SK-N-SH treated with all-trans-retinoic acid at 6 μM for 48 hours (cell line): Measurements from ENCODE around the gene JPH3.
"Not testable (repeated sequence)": the region's sequence is repeated elsewhere in the genome, so short reads cannot be mapped to it uniquely, and the experiment has no call there.

Experiments
- ATAC-seq: fragments of 200-7000 bp; cut with Tn5 transposase; 3 replicates; pipeline ENCODE4 v1.9.1; 2020; ENCODE audit warnings: mild to moderate bottlenecking, moderate library complexity
- ARNTL ChIP-seq: fragments of 450-650 bp; formaldehyde crosslinking; IDR thresholded peaks from 2 replicates; pipeline ENCODE4 v1.5.0; 2020; ENCODE audit warnings: low read depth, mild to moderate bottlenecking, moderate library complexity, borderline replicate concordance
- BACH2 ChIP-seq: fragments of 250-450 bp; sonication (Bioruptor Pico); IDR thresholded peaks from 2 replicates; pipeline ENCODE4 v1.9.0; 2021; ENCODE audit warnings: mild to moderate bottlenecking, borderline replicate concordance
- CSDC2 ChIP-seq: fragments of 250-450 bp; sonication (Bioruptor Pico); IDR thresholded peaks from 2 replicates; pipeline ENCODE4 v1.5.0; 2020; ENCODE audit warnings: mild to moderate bottlenecking, moderate library complexity
- ESRRG ChIP-seq: fragments of 250-450 bp; sonication (Bioruptor Pico); IDR thresholded peaks from 2 replicates; pipeline ENCODE4 v1.6.1; 2021; ENCODE audit warnings: mild to moderate bottlenecking
- GLIS3 ChIP-seq: fragments of 250-450 bp; sonication (Bioruptor Pico); IDR thresholded peaks from 2 replicates; pipeline ENCODE4 v1.5.0; 2020; ENCODE audit warnings: mild to moderate bottlenecking, moderate library complexity
- ISL1 ChIP-seq: fragments of 250-450 bp; sonication (Bioruptor Pico); IDR thresholded peaks from 2 replicates; pipeline ENCODE4 v2.1.2; 2022; ENCODE audit warnings: mild to moderate bottlenecking, moderate library complexity
- PATZ1 ChIP-seq: fragments of 250-450 bp; sonication (Bioruptor Pico); IDR thresholded peaks from 2 replicates; pipeline ENCODE4 v1.8.0; 2020; ENCODE audit warnings: mild to moderate bottlenecking, moderate library complexity, borderline replicate concordance
- PPARA ChIP-seq: fragments of 250-450 bp; sonication (Bioruptor Pico); IDR thresholded peaks from 2 replicates; pipeline ENCODE4 v1.5.0; 2020; ENCODE audit warnings: mild to moderate bottlenecking, borderline replicate concordance
- RARB ChIP-seq: fragments of 250-450 bp; sonication (Bioruptor Pico); IDR thresholded peaks from 2 replicates; pipeline ENCODE4 v1.8.0; 2021; ENCODE audit warnings: mild to moderate bottlenecking, moderate library complexity
- SNAI2 ChIP-seq: fragments of 250-450 bp; sonication (Bioruptor Pico); IDR thresholded peaks from 2 replicates; pipeline ENCODE4 v1.5.0; 2020; ENCODE audit warnings: mild to moderate bottlenecking, moderate library complexity
- TCF4 ChIP-seq: fragments of 250-450 bp; sonication (Bioruptor Pico); IDR thresholded peaks from 2 replicates; pipeline ENCODE4 v1.8.0; 2021; ENCODE audit warnings: mild to moderate bottlenecking, moderate library complexity, borderline replicate concordance
- ZC3H10 ChIP-seq: fragments of 250-450 bp; sonication (Bioruptor Pico); IDR thresholded peaks from 2 replicates; pipeline ENCODE4 v1.5.1; 2021; ENCODE audit warnings: mild to moderate bottlenecking, moderate library complexity
- ZFP3 ChIP-seq: fragments of 250-450 bp; sonication (Bioruptor Pico); IDR thresholded peaks from 2 replicates; pipeline ENCODE4 v1.5.0; 2020; ENCODE audit warnings: mild to moderate bottlenecking, moderate library complexity
- ZNF70 ChIP-seq: fragments of 450-650 bp; formaldehyde crosslinking; IDR thresholded peaks from 2 replicates; pipeline ENCODE4 v1.5.0; 2020; ENCODE audit warnings: mild to moderate bottlenecking, moderate library complexity
- ZNF8 ChIP-seq: fragments of 450-650 bp; formaldehyde crosslinking; IDR thresholded peaks from 2 replicates; pipeline ENCODE4 v1.5.0; 2020; ENCODE audit warnings: mild to moderate bottlenecking, moderate library complexity
- TF ChIP-seq, protein P1 (sequence below): fragments of 250-450 bp; sonication (Bioruptor Pico); IDR thresholded peaks from 2 replicates; pipeline ENCODE4 v1.5.0; 2020; ENCODE audit warnings: mild to moderate bottlenecking, moderate library complexity
- TF ChIP-seq, protein P2 (sequence below): fragments of 250-450 bp; sonication (Bioruptor Pico); IDR thresholded peaks from 2 replicates; pipeline ENCODE4 v1.5.1; 2021; ENCODE audit warnings: mild to moderate bottlenecking, moderate library complexity
- TF ChIP-seq, protein P3 (sequence below): fragments of 250-450 bp; sonication (Bioruptor Pico); IDR thresholded peaks from 2 replicates; pipeline ENCODE4 v1.5.1; 2020; ENCODE audit warnings: low read depth, mild to moderate bottlenecking, moderate library complexity
- TF ChIP-seq, protein P4 (sequence below): fragments of 250-450 bp; sonication (Bioruptor Pico); IDR thresholded peaks from 2 replicates; pipeline ENCODE4 v1.8.0; 2021; ENCODE audit warnings: low read depth, mild to moderate bottlenecking, moderate library complexity, borderline replicate concordance

Gene JPH3

GRCh38 chr16:87679593-87680271 lies 77.4 kb downstream of the JPH3 start:
- TF ChIP-seq, protein P1, sequence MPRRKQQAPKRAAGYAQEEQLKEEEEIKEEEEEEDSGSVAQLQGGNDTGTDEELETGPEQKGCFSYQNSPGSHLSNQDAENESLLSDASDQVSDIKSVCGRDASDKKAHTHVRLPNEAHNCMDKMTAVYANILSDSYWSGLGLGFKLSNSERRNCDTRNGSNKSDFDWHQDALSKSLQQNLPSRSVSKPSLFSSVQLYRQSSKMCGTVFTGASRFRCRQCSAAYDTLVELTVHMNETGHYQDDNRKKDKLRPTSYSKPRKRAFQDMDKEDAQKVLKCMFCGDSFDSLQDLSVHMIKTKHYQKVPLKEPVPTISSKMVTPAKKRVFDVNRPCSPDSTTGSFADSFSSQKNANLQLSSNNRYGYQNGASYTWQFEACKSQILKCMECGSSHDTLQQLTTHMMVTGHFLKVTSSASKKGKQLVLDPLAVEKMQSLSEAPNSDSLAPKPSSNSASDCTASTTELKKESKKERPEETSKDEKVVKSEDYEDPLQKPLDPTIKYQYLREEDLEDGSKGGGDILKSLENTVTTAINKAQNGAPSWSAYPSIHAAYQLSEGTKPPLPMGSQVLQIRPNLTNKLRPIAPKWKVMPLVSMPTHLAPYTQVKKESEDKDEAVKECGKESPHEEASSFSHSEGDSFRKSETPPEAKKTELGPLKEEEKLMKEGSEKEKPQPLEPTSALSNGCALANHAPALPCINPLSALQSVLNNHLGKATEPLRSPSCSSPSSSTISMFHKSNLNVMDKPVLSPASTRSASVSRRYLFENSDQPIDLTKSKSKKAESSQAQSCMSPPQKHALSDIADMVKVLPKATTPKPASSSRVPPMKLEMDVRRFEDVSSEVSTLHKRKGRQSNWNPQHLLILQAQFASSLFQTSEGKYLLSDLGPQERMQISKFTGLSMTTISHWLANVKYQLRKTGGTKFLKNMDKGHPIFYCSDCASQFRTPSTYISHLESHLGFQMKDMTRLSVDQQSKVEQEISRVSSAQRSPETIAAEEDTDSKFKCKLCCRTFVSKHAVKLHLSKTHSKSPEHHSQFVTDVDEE (CRISPR knock-in tag) = no peak
- TF ChIP-seq ESRRG (CRISPR knock-in tag) (no peak), ZC3H10 (CRISPR knock-in tag) (no peak), CSDC2 (no peak), BACH2 (CRISPR knock-in tag) (no peak), TCF4 (CRISPR knock-in tag) (no peak), ZNF70 (CRISPR knock-in tag) (no peak), PPARA (no peak), PATZ1 (CRISPR knock-in tag) (no peak)
- ATAC-seq = no peak

DNA sequence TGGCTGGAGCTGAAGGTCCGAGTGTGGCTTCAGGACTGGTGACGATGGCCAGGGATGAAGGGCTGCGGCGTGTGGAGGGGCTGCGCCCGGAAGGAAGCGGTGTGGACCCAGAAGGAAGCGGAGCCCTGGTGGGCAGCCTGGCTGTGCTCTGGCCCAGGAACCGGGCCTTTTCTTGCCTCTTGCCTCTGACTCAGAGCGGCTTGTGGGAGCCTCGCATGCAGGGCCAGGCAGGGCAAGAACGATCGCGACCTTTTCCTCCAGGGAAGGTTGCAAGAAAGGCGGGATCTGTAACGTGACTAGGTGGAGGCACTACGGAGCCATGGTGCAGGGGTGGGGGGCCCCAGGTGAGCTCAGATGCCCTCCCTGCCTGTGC lies 78.0 kb downstream of the JPH3 start:
- no peak for ATAC-seq
- no peak for TF ChIP-seq BACH2 (CRISPR knock-in tag)
- TF ChIP-seq SNAI2 = no peak
- TF ChIP-seq RARB (CRISPR knock-in tag) = no peak
- no peak for TF ChIP-seq ZNF70 (CRISPR knock-in tag)
- TF ChIP-seq ISL1 (CRISPR knock-in tag) = no peak
- TF ChIP-seq, protein P2, sequence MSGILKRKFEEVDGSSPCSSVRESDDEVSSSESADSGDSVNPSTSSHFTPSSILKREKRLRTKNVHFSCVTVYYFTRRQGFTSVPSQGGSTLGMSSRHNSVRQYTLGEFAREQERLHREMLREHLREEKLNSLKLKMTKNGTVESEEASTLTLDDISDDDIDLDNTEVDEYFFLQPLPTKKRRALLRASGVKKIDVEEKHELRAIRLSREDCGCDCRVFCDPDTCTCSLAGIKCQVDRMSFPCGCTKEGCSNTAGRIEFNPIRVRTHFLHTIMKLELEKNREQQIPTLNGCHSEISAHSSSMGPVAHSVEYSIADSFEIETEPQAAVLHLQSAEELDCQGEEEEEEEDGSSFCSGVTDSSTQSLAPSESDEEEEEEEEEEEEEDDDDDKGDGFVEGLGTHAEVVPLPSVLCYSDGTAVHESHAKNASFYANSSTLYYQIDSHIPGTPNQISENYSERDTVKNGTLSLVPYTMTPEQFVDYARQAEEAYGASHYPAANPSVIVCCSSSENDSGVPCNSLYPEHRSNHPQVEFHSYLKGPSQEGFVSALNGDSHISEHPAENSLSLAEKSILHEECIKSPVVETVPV = no peak
- no peak for TF ChIP-seq ARNTL
- no peak for TF ChIP-seq ESRRG (CRISPR knock-in tag)
- no peak for TF ChIP-seq ZC3H10 (CRISPR knock-in tag)
- TF ChIP-seq TCF4 (CRISPR knock-in tag) = no peak
- no peak for TF ChIP-seq PPARA
- TF ChIP-seq, protein P3, sequence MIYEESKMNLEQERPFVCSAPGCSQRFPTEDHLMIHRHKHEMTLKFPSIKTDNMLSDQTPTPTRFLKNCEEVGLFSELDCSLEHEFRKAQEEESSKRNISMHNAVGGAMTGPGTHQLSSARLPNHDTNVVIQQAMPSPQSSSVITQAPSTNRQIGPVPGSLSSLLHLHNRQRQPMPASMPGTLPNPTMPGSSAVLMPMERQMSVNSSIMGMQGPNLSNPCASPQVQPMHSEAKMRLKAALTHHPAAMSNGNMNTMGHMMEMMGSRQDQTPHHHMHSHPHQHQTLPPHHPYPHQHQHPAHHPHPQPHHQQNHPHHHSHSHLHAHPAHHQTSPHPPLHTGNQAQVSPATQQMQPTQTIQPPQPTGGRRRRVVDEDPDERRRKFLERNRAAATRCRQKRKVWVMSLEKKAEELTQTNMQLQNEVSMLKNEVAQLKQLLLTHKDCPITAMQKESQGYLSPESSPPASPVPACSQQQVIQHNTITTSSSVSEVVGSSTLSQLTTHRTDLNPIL (CRISPR knock-in tag) = no peak
- no peak for TF ChIP-seq ZNF8 (CRISPR knock-in tag)
- TF ChIP-seq, protein P4, sequence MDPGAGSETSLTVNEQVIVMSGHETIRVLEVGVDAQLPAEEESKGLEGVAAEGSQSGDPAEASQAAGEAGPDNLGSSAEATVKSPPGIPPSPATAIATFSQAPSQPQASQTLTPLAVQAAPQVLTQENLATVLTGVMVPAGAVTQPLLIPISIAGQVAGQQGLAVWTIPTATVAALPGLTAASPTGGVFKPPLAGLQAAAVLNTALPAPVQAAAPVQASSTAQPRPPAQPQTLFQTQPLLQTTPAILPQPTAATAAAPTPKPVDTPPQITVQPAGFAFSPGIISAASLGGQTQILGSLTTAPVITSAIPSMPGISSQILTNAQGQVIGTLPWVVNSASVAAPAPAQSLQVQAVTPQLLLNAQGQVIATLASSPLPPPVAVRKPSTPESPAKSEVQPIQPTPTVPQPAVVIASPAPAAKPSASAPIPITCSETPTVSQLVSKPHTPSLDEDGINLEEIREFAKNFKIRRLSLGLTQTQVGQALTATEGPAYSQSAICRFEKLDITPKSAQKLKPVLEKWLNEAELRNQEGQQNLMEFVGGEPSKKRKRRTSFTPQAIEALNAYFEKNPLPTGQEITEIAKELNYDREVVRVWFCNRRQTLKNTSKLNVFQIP = no peak

DNA sequence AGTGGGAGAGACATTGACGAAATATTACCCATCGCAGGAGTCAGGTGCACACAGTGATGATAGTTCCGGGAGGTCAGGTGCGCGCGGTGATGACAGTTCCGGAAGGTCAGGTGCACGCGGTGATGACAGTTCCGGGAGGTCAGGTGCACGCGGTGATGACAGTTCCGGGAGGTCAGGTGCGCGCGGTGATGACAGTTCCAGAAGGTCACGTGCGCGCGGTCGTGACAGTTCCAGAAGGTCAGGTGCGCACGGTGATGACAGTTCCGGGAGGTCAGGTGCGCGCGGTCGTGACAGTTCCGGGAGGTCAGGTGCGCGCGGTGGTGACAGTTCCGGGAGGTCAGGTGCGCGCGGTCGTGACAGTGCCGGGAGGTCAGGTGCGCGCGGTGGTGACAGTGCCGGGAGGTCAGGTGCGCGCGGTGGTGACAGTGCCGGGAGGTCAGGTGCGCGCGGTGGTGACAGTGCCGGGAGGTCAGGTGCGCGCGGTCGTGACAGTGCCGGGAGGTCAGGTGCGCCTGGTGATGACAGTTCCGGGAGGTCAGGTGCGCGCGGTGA lies 78.8 kb downstream of the JPH3 start:
- ATAC-seq = not testable (repeated sequence)

GRCh38 chr16:87681981-87682570 lies 79.8 kb downstream of the JPH3 start:
- peak; percentile 64 for ATAC-seq
- no peak for TF ChIP-seq RARB (CRISPR knock-in tag)
- no peak for TF ChIP-seq ZNF70 (CRISPR knock-in tag)
- TF ChIP-seq PPARA = no peak
- TF ChIP-seq ARNTL = no peak
- TF ChIP-seq ZFP3 (CRISPR knock-in tag) = no peak
- TF ChIP-seq SNAI2 = no peak
- no peak for TF ChIP-seq GLIS3 (CRISPR knock-in tag)
